ES-I3 (cell line): Measurements from ENCODE around the gene CHD1L.
"Not testable (repeated sequence)": the region's sequence is repeated elsewhere in the genome, so short reads cannot be mapped to it uniquely, and the experiment has no call there.

Experiments
- H3K36me3 ChIP-seq: 2 replicates; pipeline ENCODE4 v1.6.1; 2013; ENCODE audit warnings: mild to moderate bottlenecking, low read length, control low read depth, moderate library complexity; ENCODE audit not compliant: insufficient read depth
- H3K4me1 ChIP-seq: 2 replicates; pipeline ENCODE4 v1.6.1; 2013; ENCODE audit warnings: mild to moderate bottlenecking, control low read depth, low read length; ENCODE audit not compliant: insufficient read depth
- H3K9ac ChIP-seq: 2 replicates; pipeline ENCODE4 v1.6.1; 2013; ENCODE audit warnings: low read depth, mild to moderate bottlenecking, low read length, moderate library complexity
- H3K9me3 ChIP-seq: 2 replicates; pipeline ENCODE4 v1.6.1; 2013; ENCODE audit warnings: mild to moderate bottlenecking, low read length, moderate library complexity; ENCODE audit not compliant: control insufficient read depth, insufficient read depth

Gene CHD1L

DNA sequence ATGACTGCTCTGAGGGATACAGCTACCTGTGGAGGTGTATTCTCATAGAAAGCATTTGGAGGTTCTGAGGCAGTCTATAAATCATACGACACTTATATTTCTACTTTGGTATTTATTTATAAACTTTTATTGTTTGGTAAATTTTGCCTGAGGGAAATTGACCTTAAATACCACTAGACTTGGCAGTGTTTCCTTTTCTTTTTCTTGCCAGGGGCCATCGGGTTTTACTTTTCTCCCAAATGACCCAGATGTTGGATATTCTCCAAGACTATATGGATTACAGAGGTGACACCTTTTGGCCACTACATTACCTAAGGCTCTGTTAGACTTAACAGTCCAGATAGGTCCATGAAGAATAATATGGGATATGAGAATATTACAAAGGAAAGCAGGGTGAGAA, 28.2 kb downstream of the CHD1L start:
- no peak overlapping the region for H3K9ac ChIP-seq
- H3K36me3 ChIP-seq = peaks cover 23% of the 10 kb centered on the region

GRCh38 chr1:147272042-147272441, 29.6 kb downstream of the CHD1L start:
- peaks cover 10% of the 10 kb centered on the region for H3K4me1 ChIP-seq
- no peaks in the 10 kb centered on the region for H3K9me3 ChIP-seq
- H3K36me3 ChIP-seq = peaks cover 23% of the 10 kb centered on the region
- H3K9ac ChIP-seq = no peak overlapping the region

More for the DNA sequence above, 28.2 kb downstream of the CHD1L start:
- Histone ChIP-seq H3K9me3 (no peaks in the 10 kb centered on the region), H3K4me1 (peaks cover 10% of the 10 kb centered on the region)

DNA sequence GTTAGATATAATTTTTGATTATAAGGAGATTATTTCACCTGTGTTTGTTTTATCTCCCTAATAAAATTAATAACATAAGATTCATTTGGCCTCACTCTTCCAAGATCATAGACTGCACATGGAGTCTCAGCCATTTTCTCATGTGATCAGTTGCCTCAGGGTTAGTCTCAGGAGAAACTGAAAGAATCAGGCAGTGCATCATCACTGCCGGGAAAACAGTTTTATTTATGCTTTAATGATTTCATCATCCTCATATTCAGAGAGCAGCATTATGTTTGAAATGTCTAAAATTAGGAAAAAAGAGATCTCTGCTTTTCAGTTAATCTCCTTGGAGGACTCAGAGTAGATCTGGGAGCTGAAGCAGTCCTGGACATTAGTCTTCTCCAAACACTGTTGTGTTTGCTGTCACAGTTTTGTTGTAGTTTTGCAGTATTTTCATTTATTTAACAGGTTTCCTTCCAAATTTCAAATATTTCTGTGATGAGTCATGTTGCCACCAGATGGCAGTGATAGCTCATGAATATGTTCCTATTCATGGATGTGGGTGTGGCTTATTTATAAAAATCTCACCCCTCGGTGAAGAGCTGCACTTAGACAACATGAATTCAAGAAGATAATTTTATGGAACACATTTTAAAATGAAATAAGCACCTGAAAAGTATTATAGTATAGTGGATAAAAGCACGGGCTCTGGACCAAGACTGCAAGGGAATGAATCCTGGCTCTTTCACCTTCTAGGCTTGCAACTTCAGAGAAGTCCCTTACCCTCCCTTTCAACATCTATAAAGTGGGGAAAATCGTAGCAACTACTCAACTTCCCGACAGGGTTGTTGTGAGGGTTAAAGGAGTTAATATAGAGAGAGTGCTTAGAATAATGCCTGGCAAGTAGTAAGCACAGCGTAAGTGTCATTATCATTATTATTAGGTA, 31.2 kb downstream of the CHD1L start:
- Histone ChIP-seq H3K36me3 (peaks cover 24% of the 10 kb centered on the region), H3K9ac (no peak overlapping the region), H3K4me1 (peaks cover 10% of the 10 kb centered on the region), H3K9me3 (no peaks in the 10 kb centered on the region)

- H3K9ac ChIP-seq = no peak overlapping the region
- H3K9me3 ChIP-seq = no peaks in the 10 kb centered on the region
- H3K4me1 ChIP-seq = no peaks in the 10 kb centered on the region
- peaks cover 26% of the 10 kb centered on the region for H3K36me3 ChIP-seq
These were observed 39.5 kb downstream of the CHD1L start for GRCh38 chr1:147281950-147282349.

DNA sequence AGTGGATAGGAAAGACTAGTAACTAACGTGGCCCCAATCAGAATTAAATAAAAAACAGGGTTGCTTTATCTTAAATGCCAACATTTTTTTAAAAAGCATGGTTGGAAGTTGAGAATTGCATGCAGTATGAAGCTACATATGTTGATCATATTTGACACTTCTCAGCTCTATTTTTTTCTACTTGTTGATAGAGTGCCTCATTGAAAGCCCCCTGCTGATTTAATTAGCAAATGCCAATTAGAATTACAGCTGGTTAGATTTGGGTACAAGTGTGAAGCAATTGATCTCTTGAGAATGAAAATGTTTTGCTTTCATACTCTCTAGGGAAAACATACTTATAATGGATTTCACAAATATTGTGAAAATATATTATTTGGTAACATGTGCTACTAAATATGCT, 40.5 kb downstream of the CHD1L start:
- Histone ChIP-seq H3K4me1 (no peaks in the 10 kb centered on the region), H3K9ac (no peak overlapping the region), H3K9me3 (no peaks in the 10 kb centered on the region), H3K36me3 (peaks cover 27% of the 10 kb centered on the region)

GRCh38 chr1:147287133-147287865, 44.8 kb downstream of the CHD1L start:
- H3K4me1 ChIP-seq = no peaks in the 10 kb centered on the region
- H3K36me3 ChIP-seq = peaks cover 34% of the 10 kb centered on the region
- no peak overlapping the region for H3K9ac ChIP-seq
- H3K9me3 ChIP-seq = no peaks in the 10 kb centered on the region

DNA sequence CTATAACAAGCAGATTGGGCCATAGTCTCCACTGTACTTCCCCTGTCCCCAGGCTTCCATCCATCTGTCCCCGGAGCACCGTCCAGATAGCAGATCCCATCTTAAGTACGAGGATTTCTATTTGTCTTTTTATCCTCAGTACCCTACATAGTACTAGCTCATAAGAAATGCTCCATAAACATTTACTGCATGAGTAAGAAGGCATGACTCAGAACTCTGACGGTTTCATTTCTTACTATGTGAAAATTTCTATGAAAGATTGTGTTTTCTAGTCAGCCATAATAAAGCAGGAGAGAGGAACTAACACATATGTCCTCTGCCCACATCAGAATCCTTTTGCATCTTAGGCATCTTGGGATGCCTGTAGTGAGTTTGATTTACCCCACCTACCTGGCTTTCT, 49.5 kb downstream of the CHD1L start:
- Histone ChIP-seq H3K4me1 (no peaks in the 10 kb centered on the region), H3K9ac (no peak overlapping the region), H3K9me3 (peaks cover 16% of the 10 kb centered on the region; the same call in 1 of the 2 replicates), H3K36me3 (peaks cover 29% of the 10 kb centered on the region)

- peaks cover 20% of the 10 kb centered on the region; the same call in 1 of the 2 replicates for H3K9me3 ChIP-seq
These were observed 50.3 kb downstream of the CHD1L start for GRCh38 chr1:147292631-147293251.

GRCh38 chr1:147297438-147297837, 55.0 kb downstream of the CHD1L start:
- Histone ChIP-seq H3K4me1 (no peaks in the 10 kb centered on the region), H3K9ac (no peak overlapping the region), H3K9me3 (peaks cover 40% of the 10 kb centered on the region), H3K36me3 (peaks cover 16% of the 10 kb centered on the region; the same call in 1 of the 2 replicates)

More at GRCh38 chr1:147292631-147293251, 50.3 kb downstream of the CHD1L start:
- no peak overlapping the region for H3K9ac ChIP-seq
- H3K4me1 ChIP-seq = no peaks in the 10 kb centered on the region
- H3K36me3 ChIP-seq = peaks cover 26% of the 10 kb centered on the region

GRCh38 chr1:147305803-147306202, 63.3 kb downstream of the CHD1L start:
- not testable (repeated sequence) for H3K36me3 ChIP-seq, H3K9ac ChIP-seq, H3K4me1 ChIP-seq
- H3K9me3 ChIP-seq = peaks cover 14% of the 10 kb centered on the region; the same call in 1 of the 2 replicates

GRCh38 chr1:147316968-147317367, 74.5 kb downstream of the CHD1L start:
- Histone ChIP-seq H3K9me3 (no peaks in the 10 kb centered on the region), H3K36me3 (no peaks in the 10 kb centered on the region), H3K4me1 (no peaks in the 10 kb centered on the region), H3K9ac (no peak overlapping the region)

DNA sequence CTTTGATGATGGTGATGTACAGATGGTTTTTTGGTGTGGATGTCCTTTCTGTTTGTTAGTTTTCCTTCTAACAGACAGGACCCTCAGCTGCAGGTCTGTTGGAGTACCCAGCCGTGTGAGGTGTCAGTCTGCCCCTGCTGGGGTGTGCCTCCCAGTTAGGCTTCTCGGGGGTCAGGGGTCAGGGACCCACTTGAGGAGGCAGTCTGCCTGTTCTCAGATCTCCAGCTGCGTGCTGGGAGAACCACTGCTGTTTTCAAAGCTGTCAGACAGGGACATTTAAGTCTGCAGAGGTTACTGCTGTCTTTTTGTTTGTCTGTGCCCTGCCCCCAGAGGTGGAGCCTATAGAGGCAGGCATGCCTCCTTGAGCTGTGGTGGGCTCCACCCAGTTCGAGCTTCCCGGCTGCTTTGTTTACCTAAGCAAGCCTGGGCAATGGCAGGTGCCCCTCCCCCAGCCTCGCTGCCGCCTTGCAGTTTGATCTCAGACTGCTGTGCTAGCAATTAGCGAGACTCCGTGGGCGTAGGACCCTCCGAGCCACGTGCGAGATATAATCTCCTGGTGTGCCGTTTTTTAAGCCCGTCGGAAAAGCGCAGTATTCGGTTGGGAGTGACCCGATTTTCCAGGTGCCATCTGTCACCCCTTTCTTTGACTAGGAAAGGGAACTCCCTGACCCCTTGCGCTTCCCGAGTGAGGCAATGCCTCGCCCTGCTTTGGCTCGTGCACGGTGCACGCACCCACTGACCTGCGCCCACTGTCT, 84.6 kb downstream of the CHD1L start:
- not testable (repeated sequence) for H3K9ac ChIP-seq, H3K4me1 ChIP-seq, H3K9me3 ChIP-seq, H3K36me3 ChIP-seq

DNA sequence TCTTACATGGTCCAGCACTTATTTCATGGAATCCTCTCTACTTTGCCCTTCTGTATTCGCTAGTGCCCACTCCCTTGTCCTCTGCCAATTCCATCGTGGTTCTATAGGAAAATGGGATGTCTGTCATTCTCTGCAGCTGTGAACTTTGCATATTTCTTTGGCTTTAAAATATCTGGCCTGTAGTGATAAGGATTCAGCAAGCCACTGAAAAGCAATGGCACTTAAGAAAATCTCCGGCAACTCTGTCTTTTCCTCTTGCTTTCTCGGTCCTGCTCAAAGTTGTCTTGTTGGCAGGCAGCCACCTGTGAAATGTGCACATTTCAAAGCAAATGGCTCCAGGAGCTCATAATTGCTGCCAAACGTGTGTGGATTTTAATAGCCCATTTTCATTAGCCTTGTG, 91.8 kb downstream of the CHD1L start:
- Histone ChIP-seq H3K9ac (no peak overlapping the region), H3K36me3 (no peaks in the 10 kb centered on the region), H3K9me3 (no peaks in the 10 kb centered on the region), H3K4me1 (peaks cover 12% of the 10 kb centered on the region; the same call in 1 of the 2 replicates)

DNA sequence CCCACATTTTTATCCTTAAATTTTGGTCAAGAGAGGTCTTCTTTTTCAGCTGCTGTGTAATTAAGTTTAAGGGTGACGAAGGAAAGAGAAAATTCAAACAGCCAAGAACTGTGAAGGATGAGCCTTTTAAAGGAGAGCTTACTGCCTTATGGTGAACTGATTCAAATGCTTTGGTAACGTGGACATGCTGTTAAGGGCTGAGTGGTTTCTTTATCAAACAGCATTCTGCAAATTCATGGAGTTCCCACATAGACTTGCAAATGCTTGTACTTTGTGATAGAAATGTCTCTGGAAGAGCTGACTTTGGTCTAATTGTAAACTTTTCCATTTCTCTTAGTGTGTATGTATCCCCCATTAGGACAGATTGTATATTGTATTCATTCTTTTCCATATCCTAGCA, 93.8 kb downstream of the CHD1L start:
- Histone ChIP-seq H3K9me3 (no peaks in the 10 kb centered on the region), H3K4me1 (peaks cover 12% of the 10 kb centered on the region; the same call in 1 of the 2 replicates), H3K9ac (no peak overlapping the region), H3K36me3 (no peaks in the 10 kb centered on the region)
